Activated T-cell treated with anti-CD3 and anti-CD28 coated beads, Interleukin-2, amount 50 U/mL, for 72 hours (primary cell): ENCODE data around the gene STXBP3. TPM values are rescaled to one million over a fixed set of nuclear protein-coding genes. Genes with fewer than 3 reads are reported as not detected.

Source experiments
- ATAC-seq, 2 donors: fragments of 150-1000 bp; cut with Tn5 transposase; replicated peaks in 1 of 2; 2 replicates each; pipeline ENCODE4 v1.10.0; 2021; ENCODE audit warnings: moderate library complexity in 2 of 2, mild to moderate bottlenecking in 1 of 2
- DNase-seq, 2 donors: peaks; one replicate each; pipeline ENCODE4 v3.0.0; 2021 to 2022; ENCODE audit warnings: mixed read lengths in 1 of 2
- H3K27ac Mint-ChIP-seq: one replicate; pipeline ENCODE4 v1.8.0; 2022; ENCODE audit warnings: mild to moderate bottlenecking, moderate library complexity, mixed read lengths
- H3K27me3 Mint-ChIP-seq: one replicate; pipeline ENCODE4 v1.8.0; 2022; ENCODE audit warnings: low read depth, mixed read lengths
- H3K36me3 Mint-ChIP-seq, 2 donors: one replicate each; pipeline ENCODE4 v1.8.0; 2022; ENCODE audit warnings: mixed read lengths in 2 of 2, mild to moderate bottlenecking in 1 of 2; ENCODE audit not compliant: insufficient read depth in 2 of 2
- H3K4me1 Mint-ChIP-seq: one replicate; pipeline ENCODE4 v1.8.0; 2022; ENCODE audit warnings: low read depth, mixed read lengths
- H3K4me3 Mint-ChIP-seq, 2 donors: one replicate each; pipeline ENCODE4 v1.8.0; 2022; ENCODE audit warnings: mild to moderate bottlenecking in 2 of 2, mixed read lengths in 2 of 2, moderate library complexity in 2 of 2
- H3K9me3 Mint-ChIP-seq, 2 donors: one replicate each; pipeline ENCODE4 v1.8.0; 2022; ENCODE audit warnings: mixed read lengths in 2 of 2
- total RNA-seq, 2 donors: library from RNA; stranded (reverse); gene quantifications; one replicate each; pipeline ENCODE4 v1.2.3, GENCODE V29; 2022

Gene STXBP3
- total RNA-seq, 2 donors from 2014 or later, result 45.0 to 45.5 TPM

DNA sequence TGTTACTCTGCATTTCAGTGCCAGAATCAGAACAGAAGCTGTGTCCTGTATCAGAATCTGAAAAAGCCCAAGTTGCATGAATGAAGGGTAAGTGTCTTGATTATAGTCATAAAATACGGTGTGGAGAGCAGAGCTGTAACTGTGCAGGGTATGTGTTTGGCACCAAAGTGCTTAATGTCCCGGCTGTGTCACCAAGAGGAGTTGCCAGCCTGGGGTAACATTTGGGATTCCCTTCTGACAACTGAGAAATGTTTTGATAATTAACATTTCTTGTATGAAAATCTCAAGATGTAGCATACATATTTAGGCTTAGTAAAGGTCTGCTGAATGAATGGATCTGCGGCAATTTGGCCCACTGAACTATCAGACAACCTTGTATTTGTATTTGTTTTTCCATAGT is 77.2 kb downstream of the STXBP3 start:
- H3K9me3 Mint-ChIP-seq, result no peaks in the 10 kb centered on the region
- H3K4me3 Mint-ChIP-seq, result no peak overlapping the region
- no peaks in the 10 kb centered on the region for H3K36me3 Mint-ChIP-seq
- no peaks in the 10 kb centered on the region for H3K4me1 Mint-ChIP-seq
- H3K27ac Mint-ChIP-seq, result no peak overlapping the region
- DNase-seq (no peak), ATAC-seq (no peak)
- peaks cover 8% of the 10 kb centered on the region for H3K27me3 Mint-ChIP-seq

DNA sequence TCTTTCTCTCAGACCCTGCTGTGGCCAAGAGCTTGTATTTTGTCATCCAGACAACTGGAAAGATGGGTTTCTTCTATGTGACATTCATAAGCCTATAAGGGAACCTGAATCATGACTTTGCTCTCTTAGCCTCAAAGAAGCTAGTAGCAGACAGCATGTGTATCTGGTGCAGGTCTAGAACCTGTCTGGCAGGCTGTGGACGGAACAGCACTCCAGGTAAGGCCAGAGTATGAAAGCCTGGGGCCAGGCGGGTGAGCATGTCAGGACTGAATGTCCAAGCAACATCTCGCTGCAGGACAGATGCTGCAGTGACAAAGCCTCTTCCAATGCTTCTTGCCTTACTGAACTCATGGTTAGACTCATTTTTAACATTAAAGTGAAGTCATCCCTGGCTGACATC is 77.6 kb downstream of the STXBP3 start:
- H3K36me3 Mint-ChIP-seq, result no peaks in the 10 kb centered on the region
- H3K9me3 Mint-ChIP-seq, result no peaks in the 10 kb centered on the region
- peaks cover 8% of the 10 kb centered on the region for H3K27me3 Mint-ChIP-seq
- no peak overlapping the region for H3K27ac Mint-ChIP-seq
- H3K4me3 Mint-ChIP-seq, result no peak overlapping the region
- no peak for DNase-seq
- H3K4me1 Mint-ChIP-seq, result no peaks in the 10 kb centered on the region
- ATAC-seq, result no peak

DNA sequence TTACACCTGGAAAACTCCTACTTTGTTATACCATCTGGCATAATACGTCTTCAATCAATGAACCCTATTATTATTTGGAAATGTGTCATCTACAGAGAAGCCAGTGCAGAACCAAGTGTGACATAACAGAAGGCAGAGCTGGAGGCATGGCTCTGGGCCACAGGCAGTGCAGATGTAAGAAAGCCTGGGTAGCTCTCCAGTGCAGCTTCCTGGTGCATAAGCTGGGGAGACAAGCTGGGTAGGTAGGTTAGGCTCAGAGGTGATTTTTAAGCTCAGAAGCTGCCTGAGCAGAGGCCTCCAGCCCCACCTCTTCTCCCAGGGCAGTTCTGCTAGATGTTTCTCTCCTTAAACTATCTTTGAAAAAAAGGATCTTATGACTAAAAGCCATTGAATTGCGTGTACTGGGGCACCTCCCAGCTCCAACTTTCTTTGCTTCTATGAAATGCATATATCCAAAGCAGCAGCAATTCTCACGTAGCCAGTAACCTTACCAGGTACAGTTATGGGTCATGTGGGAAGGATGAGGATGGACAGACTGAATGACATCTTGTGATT is 79.7 kb downstream of the STXBP3 start:
- no peak for DNase-seq
- H3K4me1 Mint-ChIP-seq, result no peaks in the 10 kb centered on the region
- H3K9me3 Mint-ChIP-seq, result no peaks in the 10 kb centered on the region
- no peak overlapping the region for H3K27ac Mint-ChIP-seq
- no peak overlapping the region for H3K4me3 Mint-ChIP-seq
- H3K36me3 Mint-ChIP-seq, result no peaks in the 10 kb centered on the region
- H3K27me3 Mint-ChIP-seq, result peaks cover 8% of the 10 kb centered on the region
- ATAC-seq, result no peak

DNA sequence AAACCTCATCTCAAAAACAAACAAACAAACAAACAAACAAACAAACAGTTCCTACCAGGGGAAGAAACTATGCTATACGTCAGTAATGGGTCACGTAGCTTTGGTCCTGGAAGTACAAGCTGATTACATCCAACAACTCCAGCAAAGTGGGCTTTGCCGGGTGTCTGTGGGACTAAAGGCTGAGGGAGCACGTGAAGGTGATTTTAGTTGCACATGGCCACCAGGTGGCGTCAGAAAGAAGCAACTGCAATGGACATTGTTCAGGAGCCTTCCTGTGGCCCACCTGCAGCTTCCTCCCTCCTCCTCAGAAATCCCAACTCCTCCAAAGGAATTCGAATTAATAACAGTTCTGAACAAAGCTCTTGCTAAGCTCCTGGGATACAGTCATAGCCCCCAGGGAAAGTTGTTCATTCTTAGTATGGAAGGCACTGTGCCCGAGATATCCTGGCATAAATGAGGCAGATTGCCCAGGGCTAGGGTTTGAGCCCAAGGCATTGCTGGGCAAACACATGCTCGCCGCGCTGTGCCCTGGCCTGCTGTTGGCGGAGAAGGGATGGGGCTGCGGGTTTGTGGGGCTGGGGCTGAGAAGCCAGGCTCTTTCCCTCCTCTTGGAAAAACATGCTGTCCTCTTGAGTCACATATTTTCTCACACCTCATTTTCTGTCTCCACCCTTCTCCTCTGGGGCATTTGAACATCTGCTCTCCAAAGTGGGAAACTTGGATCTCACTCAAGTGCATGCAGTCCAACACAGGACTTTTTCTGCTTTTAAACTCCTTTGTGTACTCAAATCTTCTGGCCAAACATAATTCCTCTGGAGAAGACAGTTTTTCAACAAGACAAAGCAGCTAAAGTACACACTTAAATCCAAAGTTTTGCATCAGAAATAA is 81.8 kb downstream of the STXBP3 start:
- H3K27me3 Mint-ChIP-seq, result no peaks in the 10 kb centered on the region

DNA sequence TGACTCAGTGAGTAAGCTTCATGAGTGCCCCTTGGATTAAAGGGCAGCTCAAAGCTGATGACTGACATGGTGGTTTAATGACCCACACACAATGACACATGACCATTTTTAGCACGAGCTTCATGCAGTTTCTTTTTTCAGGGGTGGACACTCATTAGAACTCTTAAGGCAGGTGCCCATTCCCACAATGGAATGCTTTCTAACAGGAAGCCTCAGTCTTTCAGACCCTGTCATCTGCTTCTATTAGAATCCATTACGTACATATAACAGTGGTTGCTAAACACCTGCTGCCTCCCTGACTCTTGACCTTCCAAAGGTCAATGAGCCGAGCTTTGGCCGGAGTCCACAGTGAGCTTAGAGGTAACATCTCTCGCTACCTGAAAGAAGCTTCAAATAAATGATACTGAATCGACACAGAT is 83.0 kb downstream of the STXBP3 start:
- no peaks in the 10 kb centered on the region for H3K9me3 Mint-ChIP-seq
- no peak overlapping the region for H3K27ac Mint-ChIP-seq
- DNase-seq (no peak), ATAC-seq (no peak)
- H3K27me3 Mint-ChIP-seq, result no peaks in the 10 kb centered on the region
- H3K36me3 Mint-ChIP-seq, result no peaks in the 10 kb centered on the region
- no peaks in the 10 kb centered on the region for H3K4me1 Mint-ChIP-seq
- no peak overlapping the region for H3K4me3 Mint-ChIP-seq

More for the DNA sequence above, 81.8 kb downstream of the STXBP3 start:
- peak; percentile 71 to 73 for ATAC-seq
- no peaks in the 10 kb centered on the region for H3K4me1 Mint-ChIP-seq
- no peaks in the 10 kb centered on the region for H3K9me3 Mint-ChIP-seq
- H3K27ac Mint-ChIP-seq, result no peak overlapping the region
- no peak overlapping the region for H3K4me3 Mint-ChIP-seq
- no peaks in the 10 kb centered on the region for H3K36me3 Mint-ChIP-seq
- DNase-seq, result peak; percentile 72 to 74

DNA sequence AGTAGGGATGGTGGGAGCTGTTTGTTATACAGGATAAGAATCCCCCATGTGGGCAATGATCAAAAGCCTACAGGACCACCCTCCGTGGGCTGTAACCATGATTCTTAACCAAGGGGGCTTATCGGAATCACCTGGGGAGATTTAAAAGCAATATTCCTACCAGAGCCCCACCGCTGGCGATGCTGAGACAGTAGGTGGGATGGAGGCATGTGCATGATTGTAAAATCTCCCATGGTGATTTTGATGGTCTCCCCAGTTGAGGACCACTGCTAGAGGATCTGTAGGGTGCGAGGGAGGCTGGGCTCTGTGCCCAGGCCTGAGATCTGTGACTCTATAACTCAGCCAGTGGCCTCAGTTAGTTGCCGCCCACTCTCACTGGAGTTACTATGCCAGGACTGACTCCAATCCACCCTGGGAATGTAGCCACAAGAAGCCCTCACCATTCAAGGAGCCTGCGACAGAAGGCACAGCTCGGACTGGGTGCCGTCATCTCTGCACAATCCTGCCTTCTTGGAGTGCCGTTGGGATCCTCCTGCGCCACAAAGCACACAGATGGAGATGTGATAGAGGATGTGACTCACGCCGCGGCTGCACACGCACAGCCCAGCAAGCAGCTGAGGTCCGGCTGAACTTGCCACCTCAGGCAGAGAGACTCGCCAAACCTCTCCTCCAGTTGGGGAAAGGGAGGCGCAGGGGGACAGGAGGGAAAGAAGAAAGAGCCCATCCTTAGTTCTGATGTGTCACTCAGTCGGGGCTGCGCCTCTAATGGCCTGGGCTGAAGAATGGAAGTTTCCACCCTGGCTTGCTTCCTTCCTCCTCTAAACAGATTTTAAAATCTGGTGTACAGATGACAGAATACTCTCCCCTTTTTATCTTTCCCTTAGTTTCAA is 83.9 kb downstream of the STXBP3 start:
- Mint-ChIP-seq H3K4me3 (no peak overlapping the region), H3K27ac (no peak overlapping the region), H3K4me1 (no peaks in the 10 kb centered on the region), H3K27me3 (no peaks in the 10 kb centered on the region), H3K9me3 (no peaks in the 10 kb centered on the region), H3K36me3 (no peaks in the 10 kb centered on the region)
- DNase-seq, result no peak
- ATAC-seq, result no peak

DNA sequence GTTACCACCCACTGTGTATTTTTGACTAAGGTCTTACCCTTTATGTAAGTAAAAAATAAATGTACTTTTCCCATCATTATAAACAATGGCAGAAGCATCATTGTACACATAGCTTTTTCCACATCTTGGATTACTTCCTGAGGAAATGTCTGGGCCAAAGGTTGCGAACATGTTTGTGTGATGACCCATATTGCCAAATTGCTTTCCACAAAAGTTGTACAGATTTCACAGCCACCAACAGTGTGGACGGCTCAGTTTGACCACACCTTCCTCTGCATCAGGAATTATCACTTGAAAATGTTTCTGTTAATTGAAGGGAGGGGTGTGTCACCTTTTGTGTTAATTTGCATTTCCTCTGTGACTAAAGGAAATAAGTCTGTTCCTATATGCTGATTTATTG is 84.8 kb downstream of the STXBP3 start:
- ATAC-seq, result no peak
- Mint-ChIP-seq H3K9me3 (no peaks in the 10 kb centered on the region), H3K36me3 (no peaks in the 10 kb centered on the region), H3K27me3 (no peaks in the 10 kb centered on the region), H3K4me1 (no peaks in the 10 kb centered on the region), H3K4me3 (no peak overlapping the region), H3K27ac (no peak overlapping the region)
- no peak for DNase-seq

DNA sequence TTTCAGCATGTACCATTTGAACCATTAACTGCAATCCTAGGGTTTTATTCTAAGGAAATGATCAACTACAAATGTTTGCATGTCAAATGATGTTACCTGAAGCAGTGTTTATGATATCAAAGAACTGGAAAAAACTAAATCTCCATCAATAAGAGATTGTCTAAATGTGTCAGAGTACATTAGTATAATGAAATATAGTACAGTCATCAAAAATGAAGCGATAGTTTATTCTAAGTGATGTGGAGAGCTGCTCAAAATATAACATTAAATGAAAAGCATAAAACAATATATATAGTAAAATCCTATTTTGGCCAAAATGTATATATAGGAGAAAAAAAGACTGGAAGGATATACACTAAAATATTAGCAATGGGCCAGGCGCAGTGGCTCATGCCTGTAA is 86.5 kb downstream of the STXBP3 start:
- DNase-seq (no peak), ATAC-seq (no peak)
- Mint-ChIP-seq H3K4me3 (no peak overlapping the region), H3K4me1 (no peaks in the 10 kb centered on the region), H3K27me3 (no peaks in the 10 kb centered on the region), H3K27ac (no peak overlapping the region), H3K9me3 (no peaks in the 10 kb centered on the region), H3K36me3 (no peaks in the 10 kb centered on the region)

DNA sequence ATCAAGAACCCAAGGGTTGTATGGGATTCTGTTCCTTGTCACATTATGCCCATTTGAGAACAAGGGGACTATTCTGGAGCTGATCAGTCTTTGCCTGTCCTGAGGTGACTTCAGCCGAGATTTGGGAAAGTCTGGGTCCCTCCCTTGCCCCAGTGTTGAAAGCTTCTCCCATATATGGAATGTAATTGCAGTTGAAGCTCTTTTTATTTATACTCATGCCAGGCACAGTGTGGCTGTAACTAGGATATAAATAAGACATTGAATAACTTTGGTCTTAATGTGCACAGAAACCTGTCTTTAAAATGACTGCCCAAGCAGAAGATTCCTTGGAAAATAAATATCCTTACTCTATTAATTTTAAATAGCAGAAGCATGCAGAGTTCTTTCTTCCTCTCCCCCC is 95.2 kb downstream of the STXBP3 start:
- Mint-ChIP-seq H3K27me3 (no peaks in the 10 kb centered on the region), H3K27ac (no peak overlapping the region), H3K36me3 (no peaks in the 10 kb centered on the region), H3K4me1 (no peaks in the 10 kb centered on the region), H3K4me3 (no peak overlapping the region), H3K9me3 (no peaks in the 10 kb centered on the region)
- DNase-seq (no peak), ATAC-seq (no peak)

DNA sequence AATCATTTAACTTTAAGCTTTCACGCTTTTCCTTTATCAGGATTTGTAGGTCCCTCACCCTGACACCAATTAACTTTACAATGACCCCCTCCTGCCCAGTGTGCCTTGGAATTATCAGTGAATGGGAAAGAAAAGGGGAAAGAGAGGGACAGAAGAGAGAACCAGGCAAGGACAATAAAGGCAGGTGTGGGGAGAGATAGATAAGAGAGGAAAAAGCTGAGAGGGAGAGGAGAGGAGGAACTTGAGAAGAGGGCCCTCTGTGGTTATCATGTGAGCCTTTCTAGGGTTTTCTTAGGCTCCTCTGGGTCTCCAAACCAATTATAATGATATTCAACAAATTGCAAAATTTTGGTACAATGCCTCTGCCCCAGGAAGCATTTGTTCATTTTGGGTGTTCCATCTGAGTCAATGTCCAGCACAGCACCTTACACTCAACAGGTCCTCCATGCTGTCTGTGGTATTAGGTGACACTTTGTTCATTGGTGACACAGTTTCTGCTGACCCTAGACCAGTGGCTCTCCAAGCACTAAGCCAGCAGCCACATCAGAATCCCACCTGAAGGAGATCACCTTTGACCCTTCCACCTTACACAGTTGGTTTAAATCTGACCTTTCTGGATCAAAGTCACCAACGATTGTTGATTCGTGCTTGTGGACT is 96.2 kb downstream of the STXBP3 start:
- H3K9me3 Mint-ChIP-seq, result no peaks in the 10 kb centered on the region
- H3K4me1 Mint-ChIP-seq, result no peaks in the 10 kb centered on the region
- DNase-seq, result no peak
- H3K4me3 Mint-ChIP-seq, result no peak overlapping the region
- no peaks in the 10 kb centered on the region for H3K36me3 Mint-ChIP-seq
- peaks cover 3% of the 10 kb centered on the region for H3K27me3 Mint-ChIP-seq
- no peak for ATAC-seq
- H3K27ac Mint-ChIP-seq, result no peak overlapping the region

DNA sequence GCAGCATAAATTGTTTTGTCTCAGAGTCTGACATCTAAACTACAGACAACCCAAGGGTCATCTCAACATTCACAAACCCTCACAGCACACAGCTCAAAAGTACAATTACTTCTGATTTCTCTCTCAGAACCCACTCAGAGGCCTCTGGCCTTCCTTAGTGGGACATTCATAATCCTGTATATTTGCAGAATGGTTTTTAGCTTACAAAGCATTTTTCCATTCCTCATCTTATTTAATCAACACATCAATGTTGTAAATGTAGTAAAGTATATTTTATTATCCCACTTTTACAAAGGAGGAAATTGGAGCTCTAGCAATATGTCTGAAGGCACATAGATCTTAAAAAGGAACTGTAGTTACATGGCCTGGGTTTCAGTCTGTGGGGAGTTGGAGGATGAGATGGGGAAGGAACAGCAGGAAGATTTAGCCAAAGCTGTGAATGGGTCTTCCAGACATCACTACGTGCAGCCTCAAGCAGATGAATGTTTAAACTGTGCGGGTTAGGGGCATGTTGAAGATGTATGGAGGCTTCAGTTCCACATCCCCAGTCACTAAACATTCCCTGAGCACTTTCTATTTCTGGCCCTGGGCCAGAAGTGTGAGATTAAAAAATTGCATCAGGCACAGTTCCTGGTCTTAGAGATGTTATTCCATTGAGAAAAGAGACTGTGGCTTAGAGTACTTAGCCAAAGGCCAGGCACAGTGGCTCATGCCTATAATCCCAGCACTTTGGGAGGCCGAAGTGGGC is 97.1 kb downstream of the STXBP3 start:
- Mint-ChIP-seq H3K4me1 (no peaks in the 10 kb centered on the region), H3K27me3 (peaks cover 8% of the 10 kb centered on the region), H3K4me3 (no peak overlapping the region), H3K27ac (no peak overlapping the region), H3K9me3 (no peaks in the 10 kb centered on the region), H3K36me3 (no peaks in the 10 kb centered on the region)
- ATAC-seq (no peak), DNase-seq (no peak)

DNA sequence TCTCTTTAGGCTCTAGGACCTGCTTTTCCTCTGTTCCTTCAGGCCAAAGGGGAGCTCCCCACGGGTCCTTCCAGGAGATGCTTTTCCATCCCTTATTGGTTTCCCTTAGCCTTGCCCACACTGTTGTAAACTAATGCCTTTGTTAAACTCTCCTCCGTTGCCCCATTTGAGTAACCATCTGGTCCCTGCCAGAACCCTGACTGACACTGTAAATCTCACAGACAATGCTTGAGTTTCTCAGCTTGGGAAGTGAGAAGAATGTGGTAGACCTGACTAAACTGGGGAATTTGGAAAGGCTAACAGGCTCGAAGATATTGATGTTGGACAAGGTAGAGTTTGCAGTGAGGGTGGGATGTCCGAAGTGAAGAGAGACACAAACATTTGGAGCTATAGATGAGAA is 99.0 kb downstream of the STXBP3 start:
- Mint-ChIP-seq H3K4me1 (no peaks in the 10 kb centered on the region), H3K36me3 (no peaks in the 10 kb centered on the region), H3K9me3 (no peaks in the 10 kb centered on the region), H3K27me3 (peaks cover 8% of the 10 kb centered on the region), H3K27ac (no peak overlapping the region), H3K4me3 (no peak overlapping the region)
- DNase-seq (no peak), ATAC-seq (no peak)
